Osteocyte (in vitro differentiated cells): Measurements from ENCODE around the gene NAT16. TPM values are rescaled to one million over a fixed set of nuclear protein-coding genes. Genes with fewer than 3 reads are reported as not detected.

ENCODE experiments used
- DNase-seq: peaks from one replicate; pipeline ENCODE4 v3.0.0; 2021; ENCODE audit warnings: mixed read lengths; ENCODE audit not compliant: unreplicated experiment; ENCODE audit errors: extremely low spot score
- H3K27ac Mint-ChIP-seq: one replicate; pipeline ENCODE4 v1.8.0; 2021; ENCODE audit warnings: mild to moderate bottlenecking, mixed read lengths; ENCODE audit not compliant: unreplicated experiment
- H3K27me3 Mint-ChIP-seq: one replicate; pipeline ENCODE4 v1.8.0; 2021; ENCODE audit warnings: mixed read lengths; ENCODE audit not compliant: unreplicated experiment
- H3K36me3 Mint-ChIP-seq: one replicate; pipeline ENCODE4 v1.8.0; 2021; ENCODE audit warnings: mixed read lengths; ENCODE audit not compliant: unreplicated experiment
- H3K4me1 Mint-ChIP-seq: one replicate; pipeline ENCODE4 v1.8.0; 2021; ENCODE audit warnings: mixed read lengths; ENCODE audit not compliant: unreplicated experiment
- H3K4me3 Mint-ChIP-seq: one replicate; pipeline ENCODE4 v1.8.0; 2021; ENCODE audit warnings: mild to moderate bottlenecking, moderate library complexity, mixed read lengths; ENCODE audit not compliant: unreplicated experiment
- H3K9me3 Mint-ChIP-seq: one replicate; pipeline ENCODE4 v1.8.0; 2021; ENCODE audit warnings: mixed read lengths; ENCODE audit not compliant: unreplicated experiment
- CTCF ChIP-seq: fragments of 200-600 bp; sonication (generic); IDR thresholded peaks from 2 replicates; pipeline ENCODE4 v1.5.0; 2021; ENCODE audit warnings: antibody characterized with exemption, mild to moderate bottlenecking, moderate library complexity
- total RNA-seq: library from RNA; stranded (reverse); gene quantifications from 2 replicates; pipeline ENCODE4 v1.2.1, GENCODE V29; 2021

NAT16 gene
- total RNA-seq, 1 donor from 2014 or later = 0.16 TPM

- peak overlapping the region; percentile 68 for H3K4me3 Mint-ChIP-seq
- H3K27ac Mint-ChIP-seq = no peak overlapping the region
- no peak for TF ChIP-seq CTCF
- peak; percentile 88 for DNase-seq
- no peaks in the 10 kb centered on the region for H3K9me3 Mint-ChIP-seq
- peaks cover 31% of the 10 kb centered on the region for H3K4me1 Mint-ChIP-seq
- peaks cover 11% of the 10 kb centered on the region for H3K36me3 Mint-ChIP-seq
- peaks cover 30% of the 10 kb centered on the region for H3K27me3 Mint-ChIP-seq
Measured at GRCh38 chr7:101162551-101163278, 17.4 kb downstream of the NAT16 start.

- peaks cover 22% of the 10 kb centered on the region for H3K27me3 Mint-ChIP-seq
- H3K4me3 Mint-ChIP-seq = peak overlapping the region; percentile 68
- no peak overlapping the region for H3K27ac Mint-ChIP-seq
- no peak for DNase-seq
- peaks cover 13% of the 10 kb centered on the region for H3K36me3 Mint-ChIP-seq
- H3K9me3 Mint-ChIP-seq = no peaks in the 10 kb centered on the region
- no peak for TF ChIP-seq CTCF
- H3K4me1 Mint-ChIP-seq = peaks cover 28% of the 10 kb centered on the region
Measured at GRCh38 chr7:101161692-101162471, 18.2 kb downstream of the NAT16 start.

- H3K27ac Mint-ChIP-seq = no peak overlapping the region
- no peaks in the 10 kb centered on the region for H3K9me3 Mint-ChIP-seq
- H3K36me3 Mint-ChIP-seq = peaks cover 18% of the 10 kb centered on the region
- H3K4me1 Mint-ChIP-seq = peaks cover 25% of the 10 kb centered on the region
- DNase-seq = no peak
- H3K27me3 Mint-ChIP-seq = peaks cover 15% of the 10 kb centered on the region
- TF ChIP-seq CTCF = no peak
- no peak overlapping the region for H3K4me3 Mint-ChIP-seq
Measured at GRCh38 chr7:101160910-101161309, 19.2 kb downstream of the NAT16 start.

- no peaks in the 10 kb centered on the region for H3K9me3 Mint-ChIP-seq
- H3K27ac Mint-ChIP-seq = no peak overlapping the region
- peaks cover 24% of the 10 kb centered on the region for H3K4me1 Mint-ChIP-seq
- H3K4me3 Mint-ChIP-seq = no peak overlapping the region
- DNase-seq = no peak
- H3K27me3 Mint-ChIP-seq = peaks cover 9% of the 10 kb centered on the region
- TF ChIP-seq CTCF = no peak
- peaks cover 18% of the 10 kb centered on the region for H3K36me3 Mint-ChIP-seq
Measured at GRCh38 chr7:101159696-101160674, 20.1 kb downstream of the NAT16 start.
